HEK293 (cell line): ENCODE measurements around the gene MEX3C.

Experiments
- CTCF ChIA-PET: fragments of 350-600 bp; formaldehyde crosslinking; extraction: SDS; loops from one replicate; lab custom pipeline; 2021; ENCODE audit warnings: antibody characterized with exemption; lab: Yijun Ruan, JAX
- POLR2A ChIA-PET: fragments of 300-600 bp; formaldehyde crosslinking; extraction: SDS; loops from one replicate; lab custom pipeline; 2020; ENCODE audit warnings: antibody characterized with exemption, inconsistent platforms; lab: Yijun Ruan, JAX
- H3K27ac ChIP-seq: fragments of 200-500 bp; sonication (Bioruptor generic); 2 replicates; pipeline ENCODE4 v1.5.1; 2014; ENCODE audit warnings: low read depth, low read length, control low read depth, inconsistent platforms; ENCODE audit errors: extremely low read depth
- H3K36me3 ChIP-seq, 2 experiments: fragments of 200-500 bp in 1 of 2; sonication (Bioruptor generic) in 1 of 2; 1 replicate in 1 of 2; 2 replicates in 1 of 2; pipeline ENCODE4 v1.5.1; 2014 to 2017; ENCODE audit warnings: inconsistent platforms in 2 of 2, low read length in 2 of 2; ENCODE audit not compliant: control insufficient read depth in 2 of 2, insufficient read depth in 1 of 2
- H3K4me1 ChIP-seq: fragments of 200-500 bp; sonication (Bioruptor generic); 2 replicates; pipeline ENCODE4 v1.5.1; 2014; ENCODE audit warnings: mild to moderate bottlenecking, low read length, inconsistent platforms; ENCODE audit not compliant: control insufficient read depth, insufficient read depth
- H3K4me3 ChIP-seq: 2 replicates; pipeline ENCODE4 v1.5.1; 2011; ENCODE audit warnings: low read depth, mild to moderate bottlenecking, control low read depth, low read length, moderate library complexity
- H3K9me3 ChIP-seq: fragments of 200-500 bp; sonication (Bioruptor generic); 2 replicates; pipeline ENCODE4 v1.5.1; 2014; ENCODE audit warnings: low read depth, low read length, inconsistent platforms; ENCODE audit not compliant: control insufficient read depth, insufficient read depth
- HOXC10 ChIP-seq: sonication (generic); formaldehyde crosslinking; IDR thresholded peaks from 2 replicates; pipeline ENCODE4 v1.8.1; 2023; ENCODE audit warnings: mild to moderate bottlenecking, missing genetic modification reagents
- PRDM1 ChIP-seq: fragments of 450-650 bp; formaldehyde crosslinking; IDR thresholded peaks from 2 replicates; pipeline ENCODE4; 2016; ENCODE audit warnings: missing biosample characterization, missing genetic modification characterization
- REPIN1 ChIP-seq: fragments of 450-650 bp; formaldehyde crosslinking; IDR thresholded peaks from 2 replicates; pipeline ENCODE4 v1.5.1; 2017; ENCODE audit warnings: missing biosample characterization, missing genetic modification characterization, low read depth
- ZNF138 ChIP-seq: fragments of 450-650 bp; formaldehyde crosslinking; IDR thresholded peaks from 2 replicates; pipeline ENCODE4 v1.5.1; 2016; ENCODE audit warnings: missing biosample characterization, missing genetic modification characterization, borderline replicate concordance
- ZNF223 ChIP-seq: fragments of 450-650 bp; formaldehyde crosslinking; IDR thresholded peaks from 2 replicates; pipeline ENCODE4 v1.5.1; 2016; ENCODE audit warnings: missing biosample characterization, missing genetic modification characterization
- ZNF239 ChIP-seq: fragments of 450-650 bp; formaldehyde crosslinking; IDR thresholded peaks from 2 replicates; pipeline ENCODE4 v1.5.1; 2016; ENCODE audit warnings: missing biosample characterization, missing genetic modification characterization
- ZNF324 ChIP-seq: fragments of 450-650 bp; formaldehyde crosslinking; IDR thresholded peaks from 2 replicates; pipeline ENCODE4 v1.5.1; 2016; ENCODE audit warnings: missing biosample characterization, missing genetic modification characterization
- ZNF354C ChIP-seq: fragments of 450-650 bp; formaldehyde crosslinking; IDR thresholded peaks from 2 replicates; pipeline ENCODE4 v1.5.1; 2016; ENCODE audit warnings: missing biosample characterization, missing genetic modification characterization, low read depth, borderline replicate concordance
- ZNF366 ChIP-seq: fragments of 450-650 bp; formaldehyde crosslinking; conservative IDR thresholded peaks from 2 replicates; pipeline ENCODE4 v1.5.1; 2016; ENCODE audit warnings: missing biosample characterization, missing genetic modification characterization
- ZNF391 ChIP-seq: fragments of 450-650 bp; formaldehyde crosslinking; IDR thresholded peaks from 2 replicates; pipeline ENCODE4 v1.5.1; 2016; ENCODE audit warnings: low read depth, missing biosample characterization, missing genetic modification characterization, borderline replicate concordance
- ZNF585B ChIP-seq: fragments of 450-650 bp; formaldehyde crosslinking; IDR thresholded peaks from 2 replicates; pipeline ENCODE4 v1.5.1; 2016; ENCODE audit warnings: missing biosample characterization, missing genetic modification characterization
- ZNF624 ChIP-seq: fragments of 450-650 bp; formaldehyde crosslinking; IDR thresholded peaks from 2 replicates; pipeline ENCODE4 v1.5.1; 2017; ENCODE audit warnings: missing biosample characterization, missing genetic modification characterization
- ZNF670 ChIP-seq: fragments of 450-650 bp; formaldehyde crosslinking; IDR thresholded peaks from 2 replicates; pipeline ENCODE4 v1.5.1; 2016; ENCODE audit warnings: missing biosample characterization, missing genetic modification characterization, low read depth
- TF ChIP-seq, protein P1 (sequence below): fragments of 450-650 bp; formaldehyde crosslinking; IDR thresholded peaks from 2 replicates; pipeline ENCODE4 v1.5.1; 2016; ENCODE audit warnings: missing biosample characterization, missing genetic modification characterization
- TF ChIP-seq, protein P2 (sequence below): fragments of 450-650 bp; formaldehyde crosslinking; IDR thresholded peaks from 2 replicates; pipeline ENCODE4 v1.5.1; 2016; ENCODE audit warnings: missing biosample characterization, missing genetic modification characterization
- TF ChIP-seq, protein P3 (sequence below): fragments of 450-650 bp; formaldehyde crosslinking; IDR thresholded peaks from 2 replicates; pipeline ENCODE4 v1.5.1; 2016; ENCODE audit warnings: missing biosample characterization, missing genetic modification characterization
- TF ChIP-seq, protein P4 (sequence below): fragments of 450-650 bp; formaldehyde crosslinking; IDR thresholded peaks from 2 replicates; pipeline ENCODE4 v1.5.1; 2016; ENCODE audit warnings: missing biosample characterization, missing genetic modification characterization
- TF ChIP-seq, protein P5 (sequence below): fragments of 450-650 bp; formaldehyde crosslinking; IDR thresholded peaks from 2 replicates; pipeline ENCODE4 v1.5.1; 2016; ENCODE audit warnings: missing biosample characterization, missing genetic modification characterization

The MEX3C gene

DNA sequence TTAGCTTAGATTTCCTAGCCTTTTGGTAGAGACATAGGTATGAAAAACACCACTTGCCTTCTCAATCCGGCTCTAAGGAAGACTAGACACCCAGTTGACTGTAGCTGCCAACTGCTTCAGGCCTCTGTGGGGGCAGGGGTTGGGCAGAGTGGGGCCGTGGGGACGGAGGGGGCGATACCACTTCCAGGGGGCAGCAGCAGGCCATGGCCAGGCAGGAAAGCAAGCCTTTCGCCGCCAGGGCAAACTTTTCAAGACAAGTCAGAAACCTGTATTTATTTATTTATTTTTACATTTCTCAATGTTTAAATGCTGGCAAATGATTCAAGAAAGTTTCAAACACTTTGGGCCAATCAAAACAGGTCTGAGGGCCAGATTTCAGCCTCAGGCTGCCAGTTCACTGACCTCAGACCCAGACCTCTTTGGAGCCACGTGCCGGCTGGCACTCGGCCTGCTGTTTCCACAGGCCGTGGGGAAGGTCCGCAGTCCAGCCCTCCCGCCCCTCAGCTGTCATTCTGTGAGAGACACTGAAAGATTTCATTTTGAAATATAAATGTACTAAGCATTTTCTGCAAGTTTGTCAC, 63.8 kb downstream of the MEX3C start:
- no peak overlapping the region for H3K4me3 ChIP-seq
- H3K27ac ChIP-seq = no peak overlapping the region
- H3K9me3 ChIP-seq = no peaks in the 10 kb centered on the region
- POLR2A ChIA-PET = interaction anchor here (1.0 kb wide), 1 partner anchor 61 kb away, joined by 3 read pairs; no protein-coding TSS in a partner anchor
- no peak for TF ChIP-seq ZNF391 (tag by site-specific recombination)
- no peak for TF ChIP-seq ZNF324 (tag by site-specific recombination)
- TF ChIP-seq, protein P1, sequence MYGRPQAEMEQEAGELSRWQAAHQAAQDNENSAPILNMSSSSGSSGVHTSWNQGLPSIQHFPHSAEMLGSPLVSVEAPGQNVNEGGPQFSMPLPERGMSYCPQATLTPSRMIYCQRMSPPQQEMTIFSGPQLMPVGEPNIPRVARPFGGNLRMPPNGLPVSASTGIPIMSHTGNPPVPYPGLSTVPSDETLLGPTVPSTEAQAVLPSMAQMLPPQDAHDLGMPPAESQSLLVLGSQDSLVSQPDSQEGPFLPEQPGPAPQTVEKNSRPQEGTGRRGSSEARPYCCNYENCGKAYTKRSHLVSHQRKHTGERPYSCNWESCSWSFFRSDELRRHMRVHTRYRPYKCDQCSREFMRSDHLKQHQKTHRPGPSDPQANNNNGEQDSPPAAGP = no peak
- TF ChIP-seq, protein P2, sequence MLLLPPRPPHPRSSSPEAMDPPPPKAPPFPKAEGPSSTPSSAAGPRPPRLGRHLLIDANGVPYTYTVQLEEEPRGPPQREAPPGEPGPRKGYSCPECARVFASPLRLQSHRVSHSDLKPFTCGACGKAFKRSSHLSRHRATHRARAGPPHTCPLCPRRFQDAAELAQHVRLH = no peak
- no peak for TF ChIP-seq ZNF624 (tag by site-specific recombination)
- no peak for TF ChIP-seq ZNF223 (tag by site-specific recombination)
- TF ChIP-seq, protein P3, sequence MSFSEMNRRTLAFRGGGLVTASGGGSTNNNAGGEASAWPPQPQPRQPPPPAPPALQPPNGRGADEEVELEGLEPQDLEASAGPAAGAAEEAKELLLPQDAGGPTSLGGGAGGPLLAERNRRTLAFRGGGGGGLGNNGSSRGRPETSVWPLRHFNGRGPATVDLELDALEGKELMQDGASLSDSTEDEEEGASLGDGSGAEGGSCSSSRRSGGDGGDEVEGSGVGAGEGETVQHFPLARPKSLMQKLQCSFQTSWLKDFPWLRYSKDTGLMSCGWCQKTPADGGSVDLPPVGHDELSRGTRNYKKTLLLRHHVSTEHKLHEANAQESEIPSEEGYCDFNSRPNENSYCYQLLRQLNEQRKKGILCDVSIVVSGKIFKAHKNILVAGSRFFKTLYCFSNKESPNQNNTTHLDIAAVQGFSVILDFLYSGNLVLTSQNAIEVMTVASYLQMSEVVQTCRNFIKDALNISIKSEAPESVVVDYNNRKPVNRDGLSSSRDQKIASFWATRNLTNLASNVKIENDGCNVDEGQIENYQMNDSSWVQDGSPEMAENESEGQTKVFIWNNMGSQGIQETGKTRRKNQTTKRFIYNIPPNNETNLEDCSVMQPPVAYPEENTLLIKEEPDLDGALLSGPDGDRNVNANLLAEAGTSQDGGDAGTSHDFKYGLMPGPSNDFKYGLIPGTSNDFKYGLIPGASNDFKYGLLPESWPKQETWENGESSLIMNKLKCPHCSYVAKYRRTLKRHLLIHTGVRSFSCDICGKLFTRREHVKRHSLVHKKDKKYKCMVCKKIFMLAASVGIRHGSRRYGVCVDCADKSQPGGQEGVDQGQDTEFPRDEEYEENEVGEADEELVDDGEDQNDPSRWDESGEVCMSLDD (tag by site-specific recombination) = no peak
- TF ChIP-seq PRDM1 (tag by site-specific recombination) = no peak
- no peak for TF ChIP-seq REPIN1
- no peak for TF ChIP-seq ZNF366 (tag by site-specific recombination)
- no peak for TF ChIP-seq ZNF585B
- no peak for TF ChIP-seq HOXC10 (CRISPR knock-in tag)
- no peak for TF ChIP-seq ZNF670
- TF ChIP-seq, protein P4, sequence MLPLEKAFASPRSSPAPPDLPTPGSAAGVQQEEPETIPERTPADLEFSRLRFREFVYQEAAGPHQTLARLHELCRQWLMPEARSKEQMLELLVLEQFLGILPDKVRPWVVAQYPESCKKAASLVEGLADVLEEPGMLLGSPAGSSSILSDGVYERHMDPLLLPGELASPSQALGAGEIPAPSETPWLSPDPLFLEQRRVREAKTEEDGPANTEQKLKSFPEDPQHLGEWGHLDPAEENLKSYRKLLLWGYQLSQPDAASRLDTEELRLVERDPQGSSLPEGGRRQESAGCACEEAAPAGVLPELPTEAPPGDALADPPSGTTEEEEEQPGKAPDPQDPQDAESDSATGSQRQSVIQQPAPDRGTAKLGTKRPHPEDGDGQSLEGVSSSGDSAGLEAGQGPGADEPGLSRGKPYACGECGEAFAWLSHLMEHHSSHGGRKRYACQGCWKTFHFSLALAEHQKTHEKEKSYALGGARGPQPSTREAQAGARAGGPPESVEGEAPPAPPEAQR (tag by site-specific recombination) = no peak
- no peak for TF ChIP-seq ZNF138 (tag by site-specific recombination)
- no peak for TF ChIP-seq ZNF239 (tag by site-specific recombination)
- TF ChIP-seq ZNF354C = no peak
- TF ChIP-seq, protein P5, sequence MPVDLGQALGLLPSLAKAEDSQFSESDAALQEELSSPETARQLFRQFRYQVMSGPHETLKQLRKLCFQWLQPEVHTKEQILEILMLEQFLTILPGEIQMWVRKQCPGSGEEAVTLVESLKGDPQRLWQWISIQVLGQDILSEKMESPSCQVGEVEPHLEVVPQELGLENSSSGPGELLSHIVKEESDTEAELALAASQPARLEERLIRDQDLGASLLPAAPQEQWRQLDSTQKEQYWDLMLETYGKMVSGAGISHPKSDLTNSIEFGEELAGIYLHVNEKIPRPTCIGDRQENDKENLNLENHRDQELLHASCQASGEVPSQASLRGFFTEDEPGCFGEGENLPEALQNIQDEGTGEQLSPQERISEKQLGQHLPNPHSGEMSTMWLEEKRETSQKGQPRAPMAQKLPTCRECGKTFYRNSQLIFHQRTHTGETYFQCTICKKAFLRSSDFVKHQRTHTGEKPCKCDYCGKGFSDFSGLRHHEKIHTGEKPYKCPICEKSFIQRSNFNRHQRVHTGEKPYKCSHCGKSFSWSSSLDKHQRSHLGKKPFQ (tag by site-specific recombination) = no peak
- H3K4me1 ChIP-seq = 0 out of 2 replicates have a peak, but pooled peaks cover 3% of the 10 kb centered on the region
- CTCF ChIA-PET = interaction anchor here (0.9 to 1.0 kb wide), 2 partner anchors 16 to 23 kb away, joined by 3 read pairs; no protein-coding TSS in a partner anchor
- H3K36me3 ChIP-seq = no peaks in the 10 kb centered on the region
